Measurements from ENCODE around the gene VPS4A.

DNA sequence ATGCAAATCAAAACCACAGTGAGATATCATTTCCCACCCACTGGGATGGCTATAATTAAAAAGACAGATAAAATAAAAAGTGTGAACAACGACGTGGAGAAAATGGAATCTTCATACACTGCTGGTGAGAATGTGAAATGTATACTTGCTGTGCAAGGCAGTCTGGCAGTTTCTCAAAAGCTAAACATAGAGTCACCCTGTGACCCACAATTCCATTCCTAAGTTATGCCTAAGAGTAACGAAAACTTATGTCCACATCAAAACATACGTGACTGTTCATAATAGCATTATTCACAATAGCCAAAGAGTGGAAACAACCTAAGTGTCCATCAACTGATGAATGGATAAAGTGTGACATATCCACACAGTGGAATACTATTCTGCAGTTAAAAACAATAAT is 38.1 kb upstream of the VPS4A start:
- TF ChIP-seq CTCF (IDR thresholded peaks at IDR 0.05) (no peak), POLR2AphosphoS5 (IDR thresholded peaks at IDR 0.05) (no peak)

Measured in prostate gland (tissue), 2 donors.